ENCODE measurements around the gene MIB1. TPM values are rescaled to one million over a fixed set of nuclear protein-coding genes. Genes with fewer than 3 reads are reported as not detected.

Gene MIB1
- total and polyA plus RNA-seq, 9 of the 15 experiments (the other 6 are each of a cell fraction or from before 2014, with no cell fraction given) = 7.2 to 43.8 (median 23.2) TPM

DNA sequence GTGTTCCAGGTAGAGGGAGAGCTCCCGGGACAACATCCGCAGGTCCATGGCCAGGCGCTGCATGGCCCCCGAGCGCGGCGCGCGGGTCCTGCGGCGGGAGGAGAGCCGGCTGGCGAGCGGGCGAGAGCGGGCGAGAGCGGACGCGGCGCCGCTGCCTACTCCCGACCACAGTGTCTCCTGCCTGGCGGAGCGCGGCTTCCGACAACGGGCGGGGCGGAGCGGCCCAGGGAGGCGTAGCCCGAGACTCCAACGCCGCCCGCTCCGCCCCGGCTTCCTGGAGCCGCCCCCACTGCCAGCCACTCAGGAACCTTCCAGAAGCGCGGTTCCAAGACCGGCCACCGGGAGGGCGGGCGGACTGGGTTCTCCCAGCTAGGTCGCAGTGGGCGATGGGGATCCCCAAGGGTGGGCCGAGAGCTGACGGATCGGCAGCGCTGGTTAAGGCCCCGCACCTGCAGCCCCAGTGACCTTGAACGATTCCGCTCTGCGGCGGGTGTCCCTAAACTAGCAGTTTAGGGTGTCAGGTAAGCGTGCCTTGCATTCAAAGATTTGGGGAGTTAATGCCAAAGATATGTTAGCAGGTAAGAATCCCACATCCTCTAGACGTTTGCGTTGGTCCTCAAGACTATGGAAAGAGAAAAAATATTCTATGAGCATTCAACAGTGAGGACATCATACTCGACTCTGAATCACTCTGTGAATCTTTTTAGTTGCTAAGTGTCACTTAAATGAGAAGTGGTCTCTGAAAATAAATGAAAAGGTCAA is 35.8 kb upstream of the MIB1 start, which contains the start of gene ABHD3 (continued):
- TF ChIP-seq MAX (CRISPR knock-in tag; IDR thresholded peaks at IDR 0.05) (peak; percentile 62), MTA2 (IDR thresholded peaks at IDR 0.05; ENCODE audit: low read depth) (no peak), HEY1 (CRISPR knock-in tag; IDR thresholded peaks at IDR 0.05; ENCODE audit: borderline replicate concordance) (no peak), ZNF449 (CRISPR knock-in tag; IDR thresholded peaks at IDR 0.05) (no peak), PHB (CRISPR knock-in tag; IDR thresholded peaks at IDR 0.05) (no peak), POLR2B (IDR thresholded peaks at IDR 0.05; ENCODE audit: low read depth, partially characterized antibody) (no peak), RBM34 (IDR thresholded peaks at IDR 0.05; ENCODE audit: borderline replicate concordance, insufficient read depth, low read length) (no peak), IRF2 (CRISPR knock-in tag; IDR thresholded peaks at IDR 0.05) (no peak; the same call in 1 of the 2 replicates), HOXB6 (CRISPR knock-in tag; IDR thresholded peaks at IDR 0.05; ENCODE audit: borderline replicate concordance) (no peak), ZKSCAN3 (CRISPR knock-in tag; IDR thresholded peaks at IDR 0.05) (no peak), TCFL5 (CRISPR knock-in tag; conservative IDR thresholded peaks at IDR 0.05) (no peak), CREBBP (IDR thresholded peaks at IDR 0.05; ENCODE audit: low read depth, low read length) (no peak), ZSCAN32 (CRISPR knock-in tag; IDR thresholded peaks at IDR 0.05) (no peak)
- TF ChIP-seq, protein P1, sequence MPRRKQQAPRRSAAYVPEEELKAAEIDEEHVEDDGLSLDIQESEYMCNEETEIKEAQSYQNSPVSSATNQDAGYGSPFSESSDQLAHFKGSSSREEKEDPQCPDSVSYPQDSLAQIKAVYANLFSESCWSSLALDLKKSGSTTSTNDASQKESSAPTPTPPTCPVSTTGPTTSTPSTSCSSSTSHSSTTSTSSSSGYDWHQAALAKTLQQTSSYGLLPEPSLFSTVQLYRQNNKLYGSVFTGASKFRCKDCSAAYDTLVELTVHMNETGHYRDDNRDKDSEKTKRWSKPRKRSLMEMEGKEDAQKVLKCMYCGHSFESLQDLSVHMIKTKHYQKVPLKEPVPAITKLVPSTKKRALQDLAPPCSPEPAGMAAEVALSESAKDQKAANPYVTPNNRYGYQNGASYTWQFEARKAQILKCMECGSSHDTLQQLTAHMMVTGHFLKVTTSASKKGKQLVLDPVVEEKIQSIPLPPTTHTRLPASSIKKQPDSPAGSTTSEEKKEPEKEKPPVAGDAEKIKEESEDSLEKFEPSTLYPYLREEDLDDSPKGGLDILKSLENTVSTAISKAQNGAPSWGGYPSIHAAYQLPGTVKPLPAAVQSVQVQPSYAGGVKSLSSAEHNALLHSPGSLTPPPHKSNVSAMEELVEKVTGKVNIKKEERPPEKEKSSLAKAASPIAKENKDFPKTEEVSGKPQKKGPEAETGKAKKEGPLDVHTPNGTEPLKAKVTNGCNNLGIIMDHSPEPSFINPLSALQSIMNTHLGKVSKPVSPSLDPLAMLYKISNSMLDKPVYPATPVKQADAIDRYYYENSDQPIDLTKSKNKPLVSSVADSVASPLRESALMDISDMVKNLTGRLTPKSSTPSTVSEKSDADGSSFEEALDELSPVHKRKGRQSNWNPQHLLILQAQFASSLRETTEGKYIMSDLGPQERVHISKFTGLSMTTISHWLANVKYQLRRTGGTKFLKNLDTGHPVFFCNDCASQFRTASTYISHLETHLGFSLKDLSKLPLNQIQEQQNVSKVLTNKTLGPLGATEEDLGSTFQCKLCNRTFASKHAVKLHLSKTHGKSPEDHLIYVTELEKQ (CRISPR knock-in tag; IDR thresholded peaks at IDR 0.05) = no peak
- TF ChIP-seq, protein P2, sequence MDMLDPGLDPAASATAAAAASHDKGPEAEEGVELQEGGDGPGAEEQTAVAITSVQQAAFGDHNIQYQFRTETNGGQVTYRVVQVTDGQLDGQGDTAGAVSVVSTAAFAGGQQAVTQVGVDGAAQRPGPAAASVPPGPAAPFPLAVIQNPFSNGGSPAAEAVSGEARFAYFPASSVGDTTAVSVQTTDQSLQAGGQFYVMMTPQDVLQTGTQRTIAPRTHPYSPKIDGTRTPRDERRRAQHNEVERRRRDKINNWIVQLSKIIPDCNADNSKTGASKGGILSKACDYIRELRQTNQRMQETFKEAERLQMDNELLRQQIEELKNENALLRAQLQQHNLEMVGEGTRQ (CRISPR knock-in tag; IDR thresholded peaks at IDR 0.05) = no peak
- TF ChIP-seq, protein P3, sequence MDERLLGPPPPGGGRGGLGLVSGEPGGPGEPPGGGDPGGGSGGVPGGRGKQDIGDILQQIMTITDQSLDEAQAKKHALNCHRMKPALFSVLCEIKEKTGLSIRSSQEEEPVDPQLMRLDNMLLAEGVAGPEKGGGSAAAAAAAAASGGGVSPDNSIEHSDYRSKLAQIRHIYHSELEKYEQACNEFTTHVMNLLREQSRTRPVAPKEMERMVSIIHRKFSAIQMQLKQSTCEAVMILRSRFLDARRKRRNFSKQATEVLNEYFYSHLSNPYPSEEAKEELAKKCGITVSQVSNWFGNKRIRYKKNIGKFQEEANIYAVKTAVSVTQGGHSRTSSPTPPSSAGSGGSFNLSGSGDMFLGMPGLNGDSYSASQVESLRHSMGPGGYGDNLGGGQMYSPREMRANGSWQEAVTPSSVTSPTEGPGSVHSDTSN (CRISPR knock-in tag; IDR thresholded peaks at IDR 0.05; ENCODE audit: low read depth) = no peak
- TF ChIP-seq, protein P3 (tag; conservative IDR thresholded peaks at IDR 0.05; ENCODE audit: low read depth) = no peak
- TF ChIP-seq, protein P4, sequence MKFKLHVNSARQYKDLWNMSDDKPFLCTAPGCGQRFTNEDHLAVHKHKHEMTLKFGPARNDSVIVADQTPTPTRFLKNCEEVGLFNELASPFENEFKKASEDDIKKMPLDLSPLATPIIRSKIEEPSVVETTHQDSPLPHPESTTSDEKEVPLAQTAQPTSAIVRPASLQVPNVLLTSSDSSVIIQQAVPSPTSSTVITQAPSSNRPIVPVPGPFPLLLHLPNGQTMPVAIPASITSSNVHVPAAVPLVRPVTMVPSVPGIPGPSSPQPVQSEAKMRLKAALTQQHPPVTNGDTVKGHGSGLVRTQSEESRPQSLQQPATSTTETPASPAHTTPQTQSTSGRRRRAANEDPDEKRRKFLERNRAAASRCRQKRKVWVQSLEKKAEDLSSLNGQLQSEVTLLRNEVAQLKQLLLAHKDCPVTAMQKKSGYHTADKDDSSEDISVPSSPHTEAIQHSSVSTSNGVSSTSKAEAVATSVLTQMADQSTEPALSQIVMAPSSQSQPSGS (CRISPR knock-in tag; IDR thresholded peaks at IDR 0.05) = no peak
